ENCODE results near the gene PPP3CA.

The PPP3CA gene

GRCh38 chr4:101126059-101126458 lies 221.3 kb downstream of the PPP3CA start:
- no peak overlapping the region for H3K4me2 ChIP-seq
- H3K27ac ChIP-seq = no peak overlapping the region
- no peak for TF ChIP-seq CTCF (conservative IDR thresholded peaks at IDR 0.05; ENCODE audit: low read depth, low read length)

GRCh38 chr4:101125045-101125942 lies 222.0 kb downstream of the PPP3CA start:
- Histone ChIP-seq H2AFZ (ENCODE audit: low read depth) (no peak overlapping the region), H3K27me3 (ENCODE audit: insufficient read depth, low read depth) (no peaks in the 10 kb centered on the region), H4K20me1 (ENCODE audit: insufficient read depth) (no peaks in the 10 kb centered on the region), H3K4me1 (ENCODE audit: low read depth, poor library complexity, severe bottlenecking) (peaks cover 33% of the 10 kb centered on the region), H3K9ac (no peak overlapping the region), H3K36me3 (ENCODE audit: insufficient read depth) (no peaks in the 10 kb centered on the region), H3K4me3 (IDR thresholded peaks at IDR 0.05; ENCODE audit: insufficient read depth, low read depth, low read length) (no peak overlapping the region), H3K4me2 (no peak overlapping the region), H3K27ac (no peak overlapping the region), H3K79me2 (ENCODE audit: insufficient read depth, low read depth) (no peaks in the 10 kb centered on the region)
- TF ChIP-seq CTCF (conservative IDR thresholded peaks at IDR 0.05; ENCODE audit: low read depth, low read length) = no peak

More at GRCh38 chr4:101126059-101126458, 221.3 kb downstream of the PPP3CA start:
- Histone ChIP-seq H3K4me3 (IDR thresholded peaks at IDR 0.05; ENCODE audit: insufficient read depth, low read depth, low read length) (no peak overlapping the region), H3K27me3 (ENCODE audit: insufficient read depth, low read depth) (no peaks in the 10 kb centered on the region), H3K79me2 (ENCODE audit: insufficient read depth, low read depth) (no peaks in the 10 kb centered on the region), H4K20me1 (ENCODE audit: insufficient read depth) (no peaks in the 10 kb centered on the region), H3K36me3 (ENCODE audit: insufficient read depth) (no peaks in the 10 kb centered on the region), H2AFZ (ENCODE audit: low read depth) (no peak overlapping the region), H3K4me1 (ENCODE audit: low read depth, poor library complexity, severe bottlenecking) (peaks cover 33% of the 10 kb centered on the region), H3K9ac (no peak overlapping the region)

DNA sequence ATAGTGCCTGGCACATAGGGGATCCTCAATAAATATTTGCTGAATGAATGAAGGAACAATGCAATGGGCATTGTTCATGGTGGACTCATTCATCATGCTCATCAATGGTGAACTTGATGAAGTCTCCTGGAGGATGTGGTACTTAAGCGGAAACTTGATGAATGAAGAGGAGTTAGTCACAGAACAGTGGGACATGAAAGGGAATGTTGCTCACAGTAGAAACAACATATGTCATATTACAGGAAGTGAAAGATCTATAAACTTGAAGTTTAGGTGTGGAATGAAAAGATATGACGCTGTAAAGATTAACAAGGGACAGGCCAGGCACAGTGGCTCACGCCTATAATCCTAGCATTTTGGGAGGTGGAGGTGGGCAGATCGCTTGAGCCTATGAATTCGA lies 224.1 kb downstream of the PPP3CA start:
- no peak overlapping the region for H2AFZ ChIP-seq (ENCODE audit: low read depth)
- H3K4me2 ChIP-seq = no peak overlapping the region
- H3K4me3 ChIP-seq (IDR thresholded peaks at IDR 0.05; ENCODE audit: insufficient read depth, low read depth, low read length) = no peak overlapping the region
- H3K27me3 ChIP-seq (ENCODE audit: insufficient read depth, low read depth) = no peaks in the 10 kb centered on the region
- H3K36me3 ChIP-seq (ENCODE audit: insufficient read depth) = no peaks in the 10 kb centered on the region
- H3K27ac ChIP-seq = no peak overlapping the region
- H3K4me1 ChIP-seq (ENCODE audit: low read depth, poor library complexity, severe bottlenecking) = peaks cover 20% of the 10 kb centered on the region
- no peaks in the 10 kb centered on the region for H4K20me1 ChIP-seq (ENCODE audit: insufficient read depth)
- no peak for TF ChIP-seq CTCF (conservative IDR thresholded peaks at IDR 0.05; ENCODE audit: low read depth, low read length)
- H3K79me2 ChIP-seq (ENCODE audit: insufficient read depth, low read depth) = no peaks in the 10 kb centered on the region
- H3K9ac ChIP-seq = no peak overlapping the region

GRCh38 chr4:101122019-101122418 lies 225.3 kb downstream of the PPP3CA start:
- Histone ChIP-seq H3K4me2 (no peak overlapping the region), H3K36me3 (ENCODE audit: insufficient read depth) (no peaks in the 10 kb centered on the region), H4K20me1 (ENCODE audit: insufficient read depth) (no peaks in the 10 kb centered on the region), H3K4me3 (IDR thresholded peaks at IDR 0.05; ENCODE audit: insufficient read depth, low read depth, low read length) (no peak overlapping the region), H3K79me2 (ENCODE audit: insufficient read depth, low read depth) (no peaks in the 10 kb centered on the region), H3K9ac (no peak overlapping the region), H3K4me1 (ENCODE audit: low read depth, poor library complexity, severe bottlenecking) (peaks cover 8% of the 10 kb centered on the region), H3K27ac (no peak overlapping the region), H2AFZ (ENCODE audit: low read depth) (no peak overlapping the region), H3K27me3 (ENCODE audit: insufficient read depth, low read depth) (no peaks in the 10 kb centered on the region)
- no peak for TF ChIP-seq CTCF (conservative IDR thresholded peaks at IDR 0.05; ENCODE audit: low read depth, low read length)

All from KMS-11 (cell line).